Peyer's patch (tissue), 4 donors: ENCODE data around the gene STAG1.

Source experiments
- POLR2A ChIP-seq, 2 donors: fragments of 450-650 bp; IDR thresholded peaks; one replicate each; pipeline ENCODE4 v1.5.1; 2017; ENCODE audit warnings: antibody characterized with exemption in 2 of 2, mild to moderate bottlenecking in 2 of 2, moderate library complexity in 2 of 2
- TF ChIP-seq, protein P1 (sequence below), 6 experiments: fragments of 450-650 bp in 4 of 6; fragments of 200-600 bp in 2 of 6; sonication (generic) in 1 of 6; IDR thresholded peaks; one replicate each; pipeline ENCODE4 v1.5.1; 2017 to 2019; ENCODE audit warnings: antibody characterized with exemption in 6 of 6, mild to moderate bottlenecking in 3 of 6, moderate library complexity in 1 of 6

GRCh38 chr3:136329593-136329992 is 422.6 kb downstream of the STAG1 start:
- TF ChIP-seq, protein P1, sequence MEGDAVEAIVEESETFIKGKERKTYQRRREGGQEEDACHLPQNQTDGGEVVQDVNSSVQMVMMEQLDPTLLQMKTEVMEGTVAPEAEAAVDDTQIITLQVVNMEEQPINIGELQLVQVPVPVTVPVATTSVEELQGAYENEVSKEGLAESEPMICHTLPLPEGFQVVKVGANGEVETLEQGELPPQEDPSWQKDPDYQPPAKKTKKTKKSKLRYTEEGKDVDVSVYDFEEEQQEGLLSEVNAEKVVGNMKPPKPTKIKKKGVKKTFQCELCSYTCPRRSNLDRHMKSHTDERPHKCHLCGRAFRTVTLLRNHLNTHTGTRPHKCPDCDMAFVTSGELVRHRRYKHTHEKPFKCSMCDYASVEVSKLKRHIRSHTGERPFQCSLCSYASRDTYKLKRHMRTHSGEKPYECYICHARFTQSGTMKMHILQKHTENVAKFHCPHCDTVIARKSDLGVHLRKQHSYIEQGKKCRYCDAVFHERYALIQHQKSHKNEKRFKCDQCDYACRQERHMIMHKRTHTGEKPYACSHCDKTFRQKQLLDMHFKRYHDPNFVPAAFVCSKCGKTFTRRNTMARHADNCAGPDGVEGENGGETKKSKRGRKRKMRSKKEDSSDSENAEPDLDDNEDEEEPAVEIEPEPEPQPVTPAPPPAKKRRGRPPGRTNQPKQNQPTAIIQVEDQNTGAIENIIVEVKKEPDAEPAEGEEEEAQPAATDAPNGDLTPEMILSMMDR (IDR thresholded peaks at IDR 0.05): no peak
- no peak for TF ChIP-seq POLR2A (IDR thresholded peaks at IDR 0.05)
